Activated T-cell treated with anti-CD3 and anti-CD28 coated beads, Interleukin-2, amount 50 U/mL, for 1 hour (primary cell): ENCODE measurements around the gene ZSWIM8.
"Not testable (repeated sequence)": the region's sequence is repeated elsewhere in the genome, so short reads cannot be mapped to it uniquely, and the experiment has no call there.

Experiments
- DNase-seq: peaks from one replicate; pipeline ENCODE4 v3.0.0-alpha.2; 2020

ZSWIM8 gene

GRCh38 chr10:73815719-73816030 lies 30.3 kb downstream of the ZSWIM8 start:
- no peak for DNase-seq

GRCh38 chr10:73816917-73817729 lies 31.7 kb downstream of the ZSWIM8 start:
- DNase-seq: no peak

GRCh38 chr10:73817826-73818225 lies 32.4 kb downstream of the ZSWIM8 start:
- no peak for DNase-seq

- no peak for DNase-seq
These were observed 33.0 kb downstream of the ZSWIM8 start for GRCh38 chr10:73818402-73818801.

- no peak for DNase-seq
These were observed 33.7 kb downstream of the ZSWIM8 start for GRCh38 chr10:73819081-73819480.

- no peak for DNase-seq
These were observed 34.2 kb downstream of the ZSWIM8 start for GRCh38 chr10:73819513-73820093.

GRCh38 chr10:73823391-73823790 lies 38.0 kb downstream of the ZSWIM8 start:
- DNase-seq: no peak

GRCh38 chr10:73824146-73824725 lies 38.8 kb downstream of the ZSWIM8 start:
- DNase-seq: no peak

- DNase-seq: no peak
These were observed 42.1 kb downstream of the ZSWIM8 start for GRCh38 chr10:73827346-73828089.

- no peak for DNase-seq
These were observed 42.8 kb downstream of the ZSWIM8 start for GRCh38 chr10:73828161-73828560.

- DNase-seq: not testable (repeated sequence)
These were observed 43.7 kb downstream of the ZSWIM8 start for GRCh38 chr10:73829090-73829489.

GRCh38 chr10:73836427-73836980 lies 51.1 kb downstream of the ZSWIM8 start:
- no peak for DNase-seq

GRCh38 chr10:73837072-73837471 lies 51.7 kb downstream of the ZSWIM8 start:
- DNase-seq: no peak

GRCh38 chr10:73838008-73838567 lies 52.7 kb downstream of the ZSWIM8 start:
- no peak for DNase-seq

GRCh38 chr10:73838827-73839226 lies 53.4 kb downstream of the ZSWIM8 start:
- DNase-seq: no peak

- DNase-seq: no peak
These were observed 54.0 kb downstream of the ZSWIM8 start for GRCh38 chr10:73839276-73839966.

GRCh38 chr10:73840056-73840402 lies 54.6 kb downstream of the ZSWIM8 start:
- DNase-seq: no peak

GRCh38 chr10:73840403-73841060 lies 55.1 kb downstream of the ZSWIM8 start:
- DNase-seq: no peak

GRCh38 chr10:73841061-73841421 lies 55.6 kb downstream of the ZSWIM8 start:
- DNase-seq: no peak

- no peak for DNase-seq
These were observed 56.3 kb downstream of the ZSWIM8 start for GRCh38 chr10:73841526-73842285.

GRCh38 chr10:73842349-73842748 lies 56.9 kb downstream of the ZSWIM8 start:
- no peak for DNase-seq
